ENCODE results near the gene SLC22A5.

The SLC22A5 gene

GRCh38 chr5:132439521-132440089 lies 70.1 kb downstream of the SLC22A5 start:
- no peak for TF ChIP-seq CTCF (conservative IDR thresholded peaks at IDR 0.05; ENCODE audit: low read length)
- DNase-seq (ENCODE audit: low read depth), result peak; percentile 95
- no peak overlapping the region for H3K4me3 ChIP-seq (ENCODE audit: low read length)

GRCh38 chr5:132444061-132444460 lies 74.6 kb downstream of the SLC22A5 start:
- no peak for TF ChIP-seq CTCF (conservative IDR thresholded peaks at IDR 0.05; ENCODE audit: low read length)
- DNase-seq (ENCODE audit: low read depth), result no peak
- H3K4me3 ChIP-seq (ENCODE audit: low read length), result no peak overlapping the region

Data from AG10803 (cell line).